Fibroblast of lung (primary cell): ENCODE measurements around the gene TEAD2.
"Not testable (repeated sequence)": the region's sequence is repeated elsewhere in the genome, so short reads cannot be mapped to it uniquely, and the experiment has no call there.

ENCODE experiments used
- EZH2 ChIP-seq: IDR thresholded peaks from 2 replicates; pipeline ENCODE4 v1.5.1; 2012; ENCODE audit warnings: low read length, control low read depth, mild to moderate bottlenecking; ENCODE audit errors: missing control alignments
- TF ChIP-seq, protein P1 (sequence below), 2 donors: IDR thresholded peaks in 1 of 2; conservative IDR thresholded peaks in 1 of 2; 1 replicate in 1 of 2; 2 replicates in 1 of 2; pipeline ENCODE4 v1.5.1; 2011 to 2012; ENCODE audit warnings: low read length in 2 of 2, control low read depth in 1 of 2, inconsistent platforms in 1 of 2, low read depth in 1 of 2, mild to moderate bottlenecking in 1 of 2

DNA sequence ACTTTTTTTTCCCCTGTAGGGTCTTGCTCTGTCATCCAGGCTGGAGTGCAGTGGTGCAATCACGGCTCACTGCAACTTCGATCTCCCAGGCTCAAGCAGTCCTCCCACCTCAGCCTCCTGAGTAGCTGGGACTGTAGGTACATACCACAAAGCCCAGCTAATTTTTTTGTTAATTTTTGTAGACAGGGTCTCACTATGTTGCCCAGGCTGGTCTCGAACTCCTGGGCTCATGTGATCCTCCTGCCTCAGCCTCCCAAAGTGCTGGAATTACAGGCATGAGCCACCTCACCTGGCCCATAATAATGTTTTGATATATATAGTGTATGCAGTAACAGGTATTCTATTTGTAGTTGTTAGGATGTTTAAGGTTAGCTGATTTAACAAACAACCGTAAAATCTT, 31.0 kb downstream of the TEAD2 start:
- not testable (repeated sequence) for TF ChIP-seq EZH2
- TF ChIP-seq, protein P1, sequence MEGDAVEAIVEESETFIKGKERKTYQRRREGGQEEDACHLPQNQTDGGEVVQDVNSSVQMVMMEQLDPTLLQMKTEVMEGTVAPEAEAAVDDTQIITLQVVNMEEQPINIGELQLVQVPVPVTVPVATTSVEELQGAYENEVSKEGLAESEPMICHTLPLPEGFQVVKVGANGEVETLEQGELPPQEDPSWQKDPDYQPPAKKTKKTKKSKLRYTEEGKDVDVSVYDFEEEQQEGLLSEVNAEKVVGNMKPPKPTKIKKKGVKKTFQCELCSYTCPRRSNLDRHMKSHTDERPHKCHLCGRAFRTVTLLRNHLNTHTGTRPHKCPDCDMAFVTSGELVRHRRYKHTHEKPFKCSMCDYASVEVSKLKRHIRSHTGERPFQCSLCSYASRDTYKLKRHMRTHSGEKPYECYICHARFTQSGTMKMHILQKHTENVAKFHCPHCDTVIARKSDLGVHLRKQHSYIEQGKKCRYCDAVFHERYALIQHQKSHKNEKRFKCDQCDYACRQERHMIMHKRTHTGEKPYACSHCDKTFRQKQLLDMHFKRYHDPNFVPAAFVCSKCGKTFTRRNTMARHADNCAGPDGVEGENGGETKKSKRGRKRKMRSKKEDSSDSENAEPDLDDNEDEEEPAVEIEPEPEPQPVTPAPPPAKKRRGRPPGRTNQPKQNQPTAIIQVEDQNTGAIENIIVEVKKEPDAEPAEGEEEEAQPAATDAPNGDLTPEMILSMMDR (conservative IDR thresholded peaks at IDR 0.05 in 1 of 2, IDR thresholded peaks at IDR 0.05 in 1 of 2; ENCODE audit: low read depth in 1 of 2, low read length in 2 of 2): not testable (repeated sequence)
